HG03558 (cell line): Measurements from ENCODE around the gene EFS.
"Not testable (repeated sequence)": the region's sequence is repeated elsewhere in the genome, so short reads cannot be mapped to it uniquely, and the experiment has no call there.

ENCODE experiments used
- ATAC-seq: cut with Tn5 transposase; IDR thresholded peaks from one replicate; pipeline ENCODE4 v1.9.1; 2021; ENCODE audit warnings: moderate number of reproducible peaks; ENCODE audit not compliant: unreplicated experiment; ENCODE audit errors: extremely low read depth

The EFS gene

DNA sequence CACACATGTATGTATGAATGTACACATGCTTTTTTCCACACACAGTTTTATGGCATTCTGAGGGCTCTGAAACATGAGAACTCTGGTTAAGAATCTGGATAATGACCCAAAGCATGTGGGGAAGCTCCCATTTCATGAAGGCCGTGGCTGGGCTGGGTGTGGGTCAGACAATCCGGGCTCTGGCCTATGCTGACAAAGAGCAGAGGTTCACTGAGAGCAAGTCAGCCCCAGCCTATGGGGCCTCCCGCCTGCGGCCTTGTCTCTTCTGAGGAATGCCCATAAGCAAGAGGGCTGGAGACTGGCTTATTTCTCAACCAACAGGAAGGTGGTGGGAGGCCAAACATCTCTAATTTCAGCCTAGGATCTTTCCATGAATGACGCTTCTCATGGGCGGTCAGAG, 34.6 kb upstream of the EFS start:
- no peak for ATAC-seq

DNA sequence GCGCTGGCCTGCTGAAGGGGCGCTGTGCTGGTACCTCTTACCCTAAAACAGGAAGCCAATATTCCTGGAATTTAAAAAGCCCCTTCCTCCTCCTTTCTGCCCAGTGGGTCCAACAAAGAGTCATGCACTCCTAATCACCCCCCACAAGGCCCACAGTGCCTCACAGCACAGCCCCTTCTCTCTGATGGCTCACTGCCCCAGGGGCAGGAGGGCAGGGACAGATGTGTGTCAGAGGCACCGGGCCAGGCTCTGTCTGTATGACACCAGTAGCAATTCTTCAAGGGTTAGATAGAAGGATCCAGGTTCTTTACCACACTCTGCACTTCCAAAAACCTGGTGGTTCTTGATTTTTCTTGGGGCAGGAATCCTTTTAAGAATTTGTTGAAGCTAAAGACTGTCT, 34.2 kb upstream of the EFS start:
- ATAC-seq, result no peak

GRCh38 chr14:23398348-23398747, 33.4 kb upstream of the EFS start:
- ATAC-seq, result no peak

DNA sequence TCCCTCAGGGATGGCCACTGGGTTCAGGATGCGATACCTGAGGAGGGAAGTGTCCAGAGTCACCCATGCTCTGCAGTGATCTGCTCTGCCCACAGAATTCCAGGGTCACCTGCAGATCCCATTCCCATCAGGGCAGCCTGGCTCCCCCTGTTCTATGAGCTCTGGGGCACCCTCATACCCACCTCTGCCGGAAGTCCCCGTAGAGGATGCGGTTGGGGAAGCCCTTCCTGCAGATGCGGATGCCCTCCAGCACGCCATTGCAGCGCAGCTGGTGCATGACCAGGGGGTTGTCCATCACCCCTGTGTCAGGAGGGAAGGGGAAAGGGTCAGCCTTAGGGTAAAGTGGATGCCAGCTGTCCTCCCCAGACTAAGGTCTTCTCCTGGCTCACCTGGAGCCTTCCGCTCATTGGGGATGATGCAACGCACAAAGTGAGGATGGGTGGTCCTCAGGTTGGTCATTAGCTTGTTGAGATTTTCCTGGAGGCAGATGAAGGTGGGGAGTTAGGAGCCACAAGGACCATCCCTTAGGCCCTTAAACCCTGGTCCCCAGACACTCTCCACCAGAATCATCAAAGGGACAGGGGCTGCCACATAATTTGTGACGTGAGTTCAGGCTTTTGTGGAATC, 31.9 kb upstream of the EFS start:
- ATAC-seq, result no peak

DNA sequence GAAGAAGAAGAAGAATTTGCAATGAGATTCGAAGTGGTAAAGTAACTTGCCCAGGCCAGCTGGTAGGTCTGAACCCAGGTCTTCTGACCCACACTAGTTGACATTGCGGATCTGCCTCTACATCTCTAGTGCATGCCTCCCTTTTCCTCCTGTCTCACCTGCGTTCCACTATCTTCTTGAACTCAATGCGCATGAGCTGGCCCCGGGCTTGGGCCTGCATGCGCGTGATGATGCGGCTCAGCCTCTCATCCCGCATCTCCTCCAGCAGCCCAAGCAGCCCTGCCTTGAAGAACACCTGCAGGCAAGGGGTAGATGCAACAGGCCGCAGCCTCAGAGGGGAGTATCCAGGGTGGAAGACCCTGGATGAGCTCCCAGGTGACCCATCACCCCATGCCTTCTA, 31.2 kb upstream of the EFS start:
- ATAC-seq, result no peak

- ATAC-seq, result no peak
Measured at GRCh38 chr14:23392613-23393012, 27.6 kb upstream of the EFS start.

DNA sequence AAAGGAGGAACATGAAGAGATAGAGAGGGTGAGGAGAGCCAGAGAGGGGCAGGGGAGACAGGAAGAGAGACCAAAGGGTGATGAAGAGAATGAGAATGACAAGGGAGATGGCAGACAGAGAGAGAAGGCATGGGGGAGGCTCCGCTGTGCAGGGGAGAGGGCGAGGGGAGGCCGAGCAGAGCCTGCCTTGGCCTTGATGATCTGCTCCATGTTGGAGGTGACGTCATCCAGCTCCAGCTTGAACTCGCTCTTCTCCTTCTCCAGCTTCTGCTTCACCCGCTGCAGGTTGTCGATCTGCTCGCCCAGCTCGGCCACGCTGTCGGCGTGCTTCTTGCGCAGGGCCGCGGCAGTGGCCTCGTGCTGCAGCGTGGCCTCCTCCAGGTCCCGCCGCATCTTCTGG, 24.9 kb upstream of the EFS start:
- not testable (repeated sequence) for ATAC-seq

- no peak for ATAC-seq
Measured at GRCh38 chr14:23389396-23389795, 24.4 kb upstream of the EFS start.

GRCh38 chr14:23388996-23389395, 24.0 kb upstream of the EFS start:
- no peak for ATAC-seq

DNA sequence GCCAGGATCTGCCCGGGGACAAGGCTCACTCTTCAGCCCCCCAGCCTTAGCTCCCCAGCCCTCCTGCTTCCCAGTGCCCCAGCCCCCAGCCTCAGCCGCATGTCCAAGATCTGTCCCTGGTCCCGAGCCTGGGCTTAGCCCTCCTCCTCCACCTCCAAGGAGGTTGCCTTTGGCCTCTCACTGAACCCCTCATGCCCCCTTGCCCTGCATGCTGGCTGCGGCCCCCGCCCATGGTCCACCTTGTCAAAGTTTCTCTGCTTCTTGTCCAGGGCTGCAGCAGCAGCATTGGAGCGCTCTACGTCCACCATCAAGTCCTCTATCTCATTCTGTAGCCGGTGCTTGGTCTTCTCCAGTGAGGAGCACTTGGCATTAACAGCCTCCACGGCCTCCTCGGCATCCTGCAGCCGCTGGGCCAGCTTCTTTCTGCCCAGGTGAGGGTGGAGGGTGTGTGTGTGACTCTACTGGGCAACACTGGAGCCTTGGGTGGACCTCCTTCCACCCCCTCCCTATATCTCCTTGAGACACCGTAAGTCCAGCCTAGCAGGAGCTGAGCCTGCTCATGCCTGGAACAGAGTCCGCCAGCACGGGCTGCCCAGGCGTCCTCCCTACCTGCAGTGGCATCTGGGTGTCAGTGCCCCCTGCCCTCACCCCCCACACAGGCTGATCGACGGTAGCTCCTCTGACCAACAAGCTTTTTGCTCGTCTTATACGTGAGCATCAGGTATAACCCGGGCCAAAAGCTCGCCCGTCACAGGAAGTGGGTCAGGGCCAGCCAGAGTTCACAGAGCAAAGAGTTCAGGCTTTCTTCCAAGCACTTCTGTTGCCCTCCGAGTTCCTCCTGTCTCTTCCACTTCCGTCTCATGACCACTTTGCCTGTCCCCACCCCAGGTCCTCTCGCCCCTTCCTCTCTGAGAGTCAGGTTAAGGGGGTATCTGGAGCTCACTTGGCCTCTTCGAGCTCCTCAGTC, 23.2 kb upstream of the EFS start:
- no peak for ATAC-seq

DNA sequence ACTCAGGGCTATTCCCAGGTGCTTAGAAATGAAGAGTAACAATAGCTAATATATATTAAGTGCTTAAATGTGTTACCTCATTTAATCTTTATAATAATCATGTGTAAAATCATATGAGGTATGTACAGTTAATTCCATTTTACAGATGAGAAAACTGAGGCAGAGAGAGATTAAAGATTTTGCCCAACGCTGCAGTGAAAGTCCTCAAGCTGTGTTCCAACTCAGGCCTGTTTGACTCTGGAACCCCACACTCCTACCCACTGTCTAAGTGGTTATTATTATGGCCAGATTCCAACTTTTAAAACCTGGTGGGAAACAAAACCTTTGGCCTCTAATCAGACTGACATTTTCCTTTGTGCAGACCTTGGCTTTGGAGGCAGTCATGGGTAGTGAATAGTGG, 22.0 kb upstream of the EFS start:
- no peak for ATAC-seq

DNA sequence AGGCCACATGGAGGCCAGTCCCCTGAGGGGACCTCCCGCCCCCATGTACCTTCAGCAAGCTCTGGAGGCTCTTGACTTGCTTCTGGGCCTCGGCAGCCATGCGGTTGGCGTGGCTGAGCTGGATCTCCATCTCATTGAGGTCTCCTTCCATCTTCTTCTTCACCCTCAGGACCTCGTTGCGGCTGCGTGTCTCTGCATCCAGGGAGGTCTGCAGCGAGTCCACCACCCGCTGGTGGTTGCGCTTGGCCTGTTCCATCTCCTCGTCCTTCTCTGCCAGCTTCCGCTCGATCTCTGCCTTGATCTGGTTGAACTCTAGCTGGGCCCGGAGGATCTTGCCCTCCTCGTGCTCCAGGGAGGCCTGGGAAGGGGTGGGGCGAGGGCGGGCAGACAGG, 21.3 kb upstream of the EFS start:
- not testable (repeated sequence) for ATAC-seq

GRCh38 chr14:23385642-23386265, 20.8 kb upstream of the EFS start:
- ATAC-seq, result no peak

DNA sequence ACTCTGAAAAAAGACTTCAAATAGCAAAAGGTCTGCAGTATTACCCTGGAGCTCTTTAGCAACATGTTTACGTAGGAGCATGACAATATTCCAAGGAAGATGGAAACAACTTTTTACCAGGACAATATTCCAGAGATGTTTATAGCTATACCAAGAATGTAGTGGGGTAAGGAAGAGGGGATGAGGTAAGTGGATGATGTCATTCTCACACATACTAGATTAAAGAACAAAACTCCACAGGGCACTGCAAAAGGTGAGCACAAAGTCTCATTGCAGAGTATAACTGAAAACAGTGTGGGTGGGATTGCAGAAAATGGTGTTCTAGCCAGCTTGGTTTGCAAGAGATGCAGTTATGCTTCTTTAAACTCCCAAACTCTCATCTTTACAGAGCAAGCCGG, 20.3 kb upstream of the EFS start:
- no peak for ATAC-seq

- no peak for ATAC-seq
Measured at GRCh38 chr14:23384364-23385080, 19.6 kb upstream of the EFS start.

- no peak for ATAC-seq
Measured at GRCh38 chr14:23382731-23383440, 17.9 kb upstream of the EFS start.

- ATAC-seq, result no peak
Measured at GRCh38 chr14:23382276-23382675, 17.3 kb upstream of the EFS start.

DNA sequence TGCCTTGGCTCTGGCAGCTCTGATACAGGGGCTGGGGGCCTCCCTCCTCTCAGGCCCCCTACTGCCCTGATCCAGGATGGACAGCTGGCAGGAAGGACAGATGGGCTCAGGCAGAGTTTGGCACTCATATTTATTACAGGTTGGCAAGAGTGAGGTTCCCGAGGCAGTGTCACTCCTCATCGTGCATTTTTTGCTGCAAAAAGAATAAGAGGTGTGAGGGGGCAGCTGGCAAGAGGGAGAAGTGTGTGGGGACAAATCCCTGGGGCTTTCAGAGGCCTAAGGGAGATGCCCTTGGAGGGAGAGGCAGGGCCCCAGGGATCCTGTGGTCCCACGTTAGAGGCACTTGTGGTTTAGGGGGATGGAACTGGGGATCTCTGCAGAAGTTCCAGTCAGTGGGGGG, 16.9 kb upstream of the EFS start:
- no peak for ATAC-seq

DNA sequence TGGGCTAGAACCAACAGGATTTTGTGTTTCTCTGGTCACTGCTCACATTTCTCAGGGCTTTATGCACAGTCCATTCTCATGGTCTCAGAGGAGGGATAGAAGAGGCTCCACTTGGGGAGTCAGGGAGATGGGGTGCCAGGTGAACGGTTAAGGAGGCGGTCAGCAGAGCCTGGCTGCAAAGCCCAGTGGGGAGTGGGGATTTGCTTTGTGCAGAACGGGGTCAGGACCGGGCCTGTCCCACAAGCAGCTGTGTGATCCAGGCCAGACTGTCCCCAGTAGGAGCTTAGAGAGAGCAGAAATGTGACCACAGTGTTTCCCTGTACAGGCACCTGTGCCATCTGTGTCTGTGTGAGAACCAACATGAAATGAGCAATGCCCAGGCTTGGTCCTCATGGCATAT, 16.0 kb upstream of the EFS start:
- ATAC-seq, result no peak
